Esophagus mucosa (tissue), 1 donor: ENCODE results near the gene L1CAM. TPM values are rescaled to one million over a fixed set of nuclear protein-coding genes. Genes with fewer than 3 reads are reported as not detected.

Source experiments
- ATAC-seq: fragments of 200-7000 bp; cut with Tn5 transposase; one replicate; pipeline ENCODE4 v1.9.1; 2020
- total RNA-seq: library from RNA; stranded (reverse); gene quantifications from one replicate; pipeline ENCODE4 v1.2.4, GENCODE V29; 2023
- donor health status: DM: yes; HTN: yes; CAD: no.

L1CAM gene, protein sequence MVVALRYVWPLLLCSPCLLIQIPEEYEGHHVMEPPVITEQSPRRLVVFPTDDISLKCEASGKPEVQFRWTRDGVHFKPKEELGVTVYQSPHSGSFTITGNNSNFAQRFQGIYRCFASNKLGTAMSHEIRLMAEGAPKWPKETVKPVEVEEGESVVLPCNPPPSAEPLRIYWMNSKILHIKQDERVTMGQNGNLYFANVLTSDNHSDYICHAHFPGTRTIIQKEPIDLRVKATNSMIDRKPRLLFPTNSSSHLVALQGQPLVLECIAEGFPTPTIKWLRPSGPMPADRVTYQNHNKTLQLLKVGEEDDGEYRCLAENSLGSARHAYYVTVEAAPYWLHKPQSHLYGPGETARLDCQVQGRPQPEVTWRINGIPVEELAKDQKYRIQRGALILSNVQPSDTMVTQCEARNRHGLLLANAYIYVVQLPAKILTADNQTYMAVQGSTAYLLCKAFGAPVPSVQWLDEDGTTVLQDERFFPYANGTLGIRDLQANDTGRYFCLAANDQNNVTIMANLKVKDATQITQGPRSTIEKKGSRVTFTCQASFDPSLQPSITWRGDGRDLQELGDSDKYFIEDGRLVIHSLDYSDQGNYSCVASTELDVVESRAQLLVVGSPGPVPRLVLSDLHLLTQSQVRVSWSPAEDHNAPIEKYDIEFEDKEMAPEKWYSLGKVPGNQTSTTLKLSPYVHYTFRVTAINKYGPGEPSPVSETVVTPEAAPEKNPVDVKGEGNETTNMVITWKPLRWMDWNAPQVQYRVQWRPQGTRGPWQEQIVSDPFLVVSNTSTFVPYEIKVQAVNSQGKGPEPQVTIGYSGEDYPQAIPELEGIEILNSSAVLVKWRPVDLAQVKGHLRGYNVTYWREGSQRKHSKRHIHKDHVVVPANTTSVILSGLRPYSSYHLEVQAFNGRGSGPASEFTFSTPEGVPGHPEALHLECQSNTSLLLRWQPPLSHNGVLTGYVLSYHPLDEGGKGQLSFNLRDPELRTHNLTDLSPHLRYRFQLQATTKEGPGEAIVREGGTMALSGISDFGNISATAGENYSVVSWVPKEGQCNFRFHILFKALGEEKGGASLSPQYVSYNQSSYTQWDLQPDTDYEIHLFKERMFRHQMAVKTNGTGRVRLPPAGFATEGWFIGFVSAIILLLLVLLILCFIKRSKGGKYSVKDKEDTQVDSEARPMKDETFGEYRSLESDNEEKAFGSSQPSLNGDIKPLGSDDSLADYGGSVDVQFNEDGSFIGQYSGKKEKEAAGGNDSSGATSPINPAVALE
- 0.80 TPM for total RNA-seq

DNA sequence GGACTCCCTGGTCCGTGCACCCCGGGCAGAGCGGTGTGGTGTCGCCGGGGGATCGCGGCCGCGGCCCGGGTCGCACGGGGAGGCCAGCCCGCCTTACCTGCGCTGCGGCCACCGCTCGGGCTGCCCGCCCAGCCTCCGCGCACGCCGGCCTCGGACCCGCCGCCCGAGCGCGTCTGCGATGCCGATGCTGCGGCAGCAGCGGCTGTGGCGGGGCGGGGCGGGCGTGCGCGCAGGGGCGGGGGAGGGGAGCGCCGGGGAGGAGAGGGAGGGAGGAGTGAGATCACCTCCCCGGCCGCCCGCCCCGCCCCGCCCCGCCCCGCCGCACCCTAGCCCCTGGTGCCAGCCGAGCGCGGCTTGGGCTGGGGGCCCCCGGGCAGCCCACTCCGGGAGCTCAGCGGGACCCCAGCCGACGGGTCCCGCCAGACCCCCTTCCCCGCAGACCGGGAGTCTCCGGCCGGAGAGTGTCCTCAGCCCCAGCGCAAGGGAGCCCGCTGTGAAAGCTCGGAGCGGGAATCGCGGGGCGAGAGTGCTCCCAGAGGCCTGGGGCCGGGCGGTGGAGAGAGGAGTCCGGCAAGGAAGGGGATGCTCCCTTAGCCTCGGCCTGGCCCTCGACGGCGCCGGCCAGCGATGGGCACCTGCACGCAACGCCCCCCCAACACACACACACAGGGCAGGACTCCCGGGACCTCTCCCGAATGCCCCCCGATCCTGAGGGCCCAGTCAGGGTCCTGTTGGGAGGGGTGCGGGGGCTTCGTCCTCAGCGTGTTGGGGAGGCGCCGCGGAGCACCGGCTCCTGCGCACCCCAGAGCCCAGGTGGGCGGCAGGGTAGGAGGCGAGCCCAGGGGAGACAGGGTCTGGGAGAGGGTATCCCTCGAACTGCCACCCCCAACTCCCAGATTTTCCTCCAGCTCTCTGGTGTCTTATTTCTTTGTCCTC lies at the start of gene L1CAM:
Gene L1CAM (minus strand): TSS at position 206 of the 936 bp plus-strand sequence. CDS start 10,337 bp downstream, outside the sequence.
- ATAC-seq, result peak; percentile 44

DNA sequence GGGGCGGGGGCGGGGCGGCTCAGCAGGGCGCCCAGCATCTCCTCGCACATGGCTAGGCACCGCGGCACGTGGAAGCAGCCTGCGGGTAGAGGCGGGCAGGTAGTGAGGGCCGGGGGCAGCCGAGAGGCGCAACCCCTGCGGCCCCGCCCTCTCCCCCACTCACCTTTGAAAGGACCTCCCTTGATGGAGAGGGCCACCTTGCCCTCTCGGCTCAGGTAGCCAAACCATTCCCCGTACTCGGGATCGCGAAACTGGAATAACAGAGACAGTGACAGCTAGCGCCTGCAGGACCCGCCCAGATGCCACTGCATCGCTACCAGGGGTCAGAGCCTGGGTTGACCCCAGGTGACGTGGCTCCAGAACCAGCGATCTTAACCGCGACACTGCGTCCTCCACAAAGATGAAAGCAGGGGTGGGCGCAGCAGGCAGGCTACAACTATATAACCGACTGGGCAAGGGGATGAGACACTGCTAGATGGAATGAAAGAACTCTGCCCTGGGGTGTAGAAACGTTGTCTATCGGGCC lies 49.4 kb upstream of the L1CAM start:
- ATAC-seq, result no peak

DNA sequence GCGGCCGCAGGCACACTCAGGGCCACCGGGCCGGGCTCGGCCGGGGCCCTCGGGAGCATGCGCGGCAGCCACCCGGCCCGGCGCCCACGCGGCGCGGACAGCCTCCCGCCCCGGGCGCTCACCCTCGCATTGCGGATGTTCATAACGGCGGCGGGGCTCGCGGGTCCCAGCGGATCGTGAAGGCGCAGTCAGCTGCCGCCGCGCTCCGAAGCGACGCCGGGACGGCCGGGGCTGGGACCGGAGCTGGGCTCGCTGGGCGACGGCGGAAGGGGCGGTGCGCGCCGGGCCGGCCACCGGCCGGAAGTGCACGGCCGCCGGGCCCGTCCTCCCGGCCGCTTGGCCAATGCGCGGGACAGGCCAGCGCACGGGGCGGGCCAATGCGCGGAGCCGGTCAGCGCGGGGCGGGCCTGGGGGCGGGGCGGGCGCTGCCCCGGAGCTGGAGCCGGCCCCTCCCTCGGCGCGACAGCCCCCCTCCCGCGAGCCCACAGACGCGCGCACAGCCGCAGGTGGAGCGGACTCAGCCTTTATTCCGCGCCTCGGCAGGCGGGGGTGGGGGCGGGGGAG lies 48.9 kb upstream of the L1CAM start, which contains the start of gene NAA10:
Gene NAA10 (minus strand): TSS at position 276 of the 564 bp plus-strand sequence. CDS start 133 bp downstream, at position 143.
- ATAC-seq, result peak; percentile 94

DNA sequence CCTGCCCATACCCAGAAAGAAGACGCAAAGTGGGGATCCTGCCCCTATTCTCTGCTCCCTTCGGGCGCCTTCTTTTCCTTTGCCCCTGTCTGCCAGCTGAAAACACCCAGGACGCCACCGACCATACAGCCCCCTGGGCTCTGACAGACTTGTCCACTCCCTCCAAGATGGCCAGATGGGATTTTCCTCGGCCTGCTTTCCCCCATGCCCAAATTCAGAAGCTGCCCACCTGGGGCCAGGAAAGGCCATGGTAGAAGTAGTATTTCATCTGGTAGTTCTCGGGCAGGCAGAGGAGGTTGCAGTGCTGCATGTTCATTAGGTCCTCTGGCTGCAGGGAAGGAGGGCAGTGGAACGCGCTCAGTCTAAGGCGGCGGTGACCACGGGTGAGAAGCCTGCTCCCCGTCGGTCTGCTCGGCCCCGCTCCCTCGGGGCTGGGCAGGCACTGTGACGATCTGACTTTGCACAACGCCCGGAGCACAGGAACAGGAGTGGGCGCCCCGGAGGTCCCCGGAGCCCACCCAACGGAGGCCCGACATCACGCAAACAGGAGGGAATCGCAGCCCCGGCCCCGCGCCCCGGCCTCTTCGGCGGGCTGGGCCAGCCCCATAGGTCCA lies 48.3 kb upstream of the L1CAM start:
- ATAC-seq, result peak; percentile 3

DNA sequence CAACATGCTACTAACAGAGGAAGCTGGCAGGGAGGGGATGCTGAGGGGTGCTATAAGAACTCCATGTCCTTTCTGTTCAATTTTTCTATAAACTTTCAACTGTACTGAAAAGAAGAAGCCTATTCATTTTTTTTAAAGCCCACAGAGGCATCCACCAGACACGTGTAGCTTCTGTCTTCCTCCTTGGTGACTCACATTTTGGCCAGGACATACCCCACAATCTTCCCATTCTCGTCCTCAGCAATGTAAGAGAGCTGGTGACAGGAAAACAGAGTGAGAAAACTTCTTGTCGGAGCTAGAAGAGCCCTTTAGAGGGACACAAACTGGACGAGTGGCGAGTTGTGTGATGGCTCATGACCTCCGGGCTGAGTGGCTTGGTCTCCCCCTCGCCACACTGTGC lies 47.8 kb upstream of the L1CAM start:
- ATAC-seq, result no peak

DNA sequence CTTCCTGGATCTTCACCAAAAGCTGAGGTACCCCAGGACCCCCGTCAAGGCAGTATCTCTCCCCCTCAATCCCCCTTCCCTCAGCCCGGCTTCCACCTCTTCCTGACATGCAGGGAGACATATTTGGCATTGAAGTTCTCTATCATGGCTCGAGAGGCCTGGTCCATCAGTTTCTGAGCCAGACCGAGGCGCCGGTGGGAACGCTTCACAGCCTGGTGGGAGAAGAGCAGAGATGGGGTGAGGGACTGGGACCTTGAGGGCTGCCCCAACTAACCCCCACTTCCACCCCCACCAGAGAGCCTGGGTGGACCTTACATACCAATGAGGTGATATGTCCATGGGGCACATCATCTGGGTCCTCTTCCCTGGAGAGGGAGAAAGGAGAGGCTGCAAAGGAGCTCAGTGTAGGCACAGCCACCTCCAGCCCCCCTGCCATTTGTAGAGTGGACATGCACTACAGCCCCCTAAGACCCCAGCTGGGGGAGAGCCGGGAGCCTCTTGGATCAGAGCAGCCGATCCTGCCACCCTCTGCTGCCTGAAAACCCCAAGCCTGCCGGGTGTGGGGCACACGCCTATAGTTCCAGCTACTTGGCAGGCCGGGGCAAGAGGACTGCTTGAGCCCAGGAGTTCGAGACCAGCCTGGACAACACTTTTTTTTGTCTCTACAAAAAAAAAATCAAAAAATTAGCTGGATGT lies 46.4 kb upstream of the L1CAM start:
- ATAC-seq, result no peak

DNA sequence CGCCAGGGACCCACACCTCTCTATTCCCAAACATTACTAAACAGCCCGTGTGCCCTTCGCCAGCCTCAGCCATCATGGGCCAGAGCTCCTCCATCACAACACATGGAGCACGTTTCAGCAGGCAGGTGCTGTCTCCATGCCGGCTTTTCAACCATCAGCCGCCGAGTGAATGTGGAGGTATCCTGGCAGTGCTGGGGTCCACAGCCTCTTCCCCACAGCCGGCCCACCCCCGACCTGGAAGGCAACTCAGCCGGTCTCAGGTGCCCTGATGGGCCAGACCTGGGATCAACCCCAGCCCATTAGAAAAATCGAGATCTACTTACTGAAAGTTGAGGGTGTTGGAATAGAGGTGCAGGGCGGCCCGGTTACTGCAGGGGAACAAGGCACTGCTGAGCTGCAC lies 45.8 kb upstream of the L1CAM start:
- no peak for ATAC-seq

DNA sequence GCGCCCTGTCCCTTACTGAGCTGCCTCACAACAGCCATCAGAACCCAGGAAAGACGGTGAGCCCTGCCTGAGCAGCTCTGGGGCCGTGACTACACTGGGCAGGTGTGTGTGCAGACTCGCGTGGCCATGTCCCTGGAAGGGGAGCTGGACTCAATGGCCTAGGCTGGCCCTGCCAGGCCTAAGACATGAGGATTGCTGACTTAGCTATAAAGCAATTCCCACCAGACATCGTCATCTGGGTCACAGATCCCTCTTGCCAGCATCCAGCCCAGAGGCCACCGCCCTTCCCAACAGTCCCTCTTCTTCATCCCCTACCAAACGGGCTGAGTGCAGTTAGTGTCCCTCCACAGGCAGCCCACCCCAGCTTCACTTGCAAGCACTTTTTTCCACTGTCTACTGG lies 45.2 kb upstream of the L1CAM start:
- ATAC-seq, result no peak

DNA sequence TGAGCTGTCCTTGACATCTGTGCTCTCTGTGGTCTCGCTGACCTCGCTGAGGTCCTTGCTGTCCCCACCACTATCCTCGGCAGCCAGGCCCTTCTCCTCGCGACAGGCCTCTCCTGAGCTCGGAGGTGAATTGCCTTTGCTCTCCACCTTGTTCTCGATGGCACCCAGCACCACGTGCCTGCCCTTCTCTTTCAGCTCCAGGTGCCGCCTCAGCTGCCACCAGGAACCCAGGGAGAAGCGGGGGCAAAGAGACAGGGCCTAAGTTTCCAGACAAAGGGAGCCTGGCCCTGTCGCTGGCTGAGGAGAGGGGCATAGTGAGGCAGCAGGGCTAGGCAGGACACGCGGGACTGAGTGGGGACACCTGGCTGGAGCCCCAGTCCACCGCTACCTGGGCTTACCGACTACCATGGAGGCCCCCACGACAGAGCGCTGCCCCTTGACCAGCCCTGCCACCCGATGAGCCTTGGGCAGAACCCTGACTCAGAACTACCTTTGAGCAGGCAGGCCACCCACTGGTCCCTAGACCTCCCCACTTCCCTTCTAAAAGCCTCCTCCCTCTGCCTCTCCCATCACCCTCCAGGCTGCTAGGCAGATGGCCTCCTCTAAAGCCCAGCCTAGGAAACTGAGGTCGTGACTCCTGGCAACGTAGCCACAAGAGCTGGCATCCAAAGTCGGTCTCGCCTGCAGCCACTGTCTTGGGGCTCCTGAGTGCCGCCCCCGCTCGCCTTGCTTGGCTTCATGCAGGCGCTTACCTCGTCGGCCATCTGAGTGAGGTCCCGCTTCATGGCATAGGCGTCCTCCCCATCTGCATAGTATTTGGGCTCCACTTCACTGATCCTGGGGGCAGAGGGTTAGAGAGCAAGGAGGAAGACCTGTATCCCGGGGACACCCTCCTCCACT lies 44.3 kb upstream of the L1CAM start:
- ATAC-seq, result no peak

DNA sequence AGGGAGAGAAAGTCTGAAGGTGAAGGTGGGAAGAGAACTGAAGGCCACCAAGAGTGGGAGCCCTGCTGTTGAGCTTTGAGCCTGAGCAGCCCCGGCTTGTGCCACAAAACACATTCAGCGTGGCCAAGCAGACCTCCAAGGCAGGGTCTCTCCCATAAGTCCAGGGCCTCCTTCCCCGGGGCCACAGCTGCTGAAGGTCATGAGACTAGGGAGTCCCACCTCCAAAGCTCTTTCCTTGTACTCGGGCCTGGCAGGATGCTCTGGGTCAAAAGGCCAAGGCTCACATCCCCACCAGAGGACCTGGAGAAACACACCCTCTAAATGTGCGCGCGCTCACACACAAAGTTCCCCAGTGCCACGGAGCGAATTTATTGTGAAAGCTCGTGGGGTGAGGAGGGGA lies 43.6 kb upstream of the L1CAM start:
- no peak for ATAC-seq

DNA sequence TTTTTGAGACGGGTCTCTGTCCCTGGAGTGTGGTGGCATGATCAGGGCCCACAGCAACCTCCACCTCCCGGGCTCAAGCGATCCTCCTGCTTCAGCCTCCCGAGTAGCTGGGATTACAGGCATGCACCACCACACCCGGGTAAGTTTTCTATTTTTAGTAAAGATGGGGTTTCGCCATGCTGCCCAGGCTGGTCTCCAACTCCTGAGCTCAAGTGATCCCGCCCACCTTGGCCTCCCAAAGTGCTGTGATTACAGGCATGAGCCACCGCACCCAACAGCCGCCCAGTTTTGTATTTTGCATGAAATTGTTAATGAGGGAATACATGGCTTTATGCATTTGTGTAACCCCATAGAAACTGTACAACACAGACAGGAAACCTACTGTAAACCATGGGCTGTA lies 42.9 kb upstream of the L1CAM start:
- ATAC-seq, result no peak

DNA sequence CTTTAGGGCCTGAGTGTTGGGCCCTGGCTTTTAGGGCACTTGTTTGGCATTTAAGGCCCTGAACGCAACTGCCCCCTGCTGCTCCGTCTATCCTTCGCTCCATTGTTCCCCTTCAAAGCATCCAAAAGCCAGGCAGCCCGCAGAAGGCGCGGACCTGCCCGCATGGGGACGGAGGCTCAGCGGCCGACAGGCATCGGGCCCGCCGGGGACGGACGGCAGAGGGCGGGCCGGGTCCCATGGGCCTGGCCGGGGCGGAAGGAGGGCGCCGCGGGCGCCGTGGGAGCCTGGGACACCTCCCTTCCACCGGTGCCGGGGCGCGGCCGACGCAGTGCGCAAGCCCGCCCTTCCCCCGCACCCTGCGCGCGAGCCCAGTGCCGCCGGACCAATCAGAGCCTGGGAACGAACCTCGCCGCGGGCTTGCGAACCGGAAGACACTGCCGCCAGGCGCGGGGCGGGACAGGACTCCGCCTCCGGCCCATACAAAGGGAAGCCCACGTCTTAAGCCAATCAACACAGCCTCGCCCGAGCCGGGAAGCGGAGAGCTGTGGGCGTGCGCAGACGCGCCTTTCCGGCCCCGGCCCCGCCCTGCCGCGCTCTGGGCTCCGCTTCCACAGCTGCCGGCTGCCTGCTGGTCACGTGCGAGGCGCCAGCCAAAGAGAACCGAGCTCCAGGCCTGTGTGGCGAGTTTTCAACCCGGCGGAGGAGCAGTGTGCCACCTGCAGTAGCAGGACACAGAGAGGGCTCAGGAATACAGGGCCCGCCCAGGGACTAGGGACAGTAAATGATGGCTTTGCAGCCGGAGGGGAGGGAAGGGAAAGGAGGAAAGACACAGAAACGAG lies 42.2 kb upstream of the L1CAM start:
- peak; percentile 92 for ATAC-seq

DNA sequence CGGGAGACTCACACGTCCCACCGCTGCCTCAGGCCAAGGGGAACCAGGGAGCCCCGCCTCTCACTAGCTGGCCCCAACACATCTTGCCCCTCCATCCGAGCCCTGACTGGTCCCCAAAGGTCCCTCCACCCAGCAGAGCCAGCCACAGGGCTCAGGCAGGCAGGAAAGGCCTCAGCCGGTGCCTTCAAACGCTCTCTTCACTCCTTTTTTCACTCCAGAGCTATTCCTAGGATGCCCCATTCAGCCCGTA lies 41.6 kb upstream of the L1CAM start:
- ATAC-seq, result peak; percentile 6

DNA sequence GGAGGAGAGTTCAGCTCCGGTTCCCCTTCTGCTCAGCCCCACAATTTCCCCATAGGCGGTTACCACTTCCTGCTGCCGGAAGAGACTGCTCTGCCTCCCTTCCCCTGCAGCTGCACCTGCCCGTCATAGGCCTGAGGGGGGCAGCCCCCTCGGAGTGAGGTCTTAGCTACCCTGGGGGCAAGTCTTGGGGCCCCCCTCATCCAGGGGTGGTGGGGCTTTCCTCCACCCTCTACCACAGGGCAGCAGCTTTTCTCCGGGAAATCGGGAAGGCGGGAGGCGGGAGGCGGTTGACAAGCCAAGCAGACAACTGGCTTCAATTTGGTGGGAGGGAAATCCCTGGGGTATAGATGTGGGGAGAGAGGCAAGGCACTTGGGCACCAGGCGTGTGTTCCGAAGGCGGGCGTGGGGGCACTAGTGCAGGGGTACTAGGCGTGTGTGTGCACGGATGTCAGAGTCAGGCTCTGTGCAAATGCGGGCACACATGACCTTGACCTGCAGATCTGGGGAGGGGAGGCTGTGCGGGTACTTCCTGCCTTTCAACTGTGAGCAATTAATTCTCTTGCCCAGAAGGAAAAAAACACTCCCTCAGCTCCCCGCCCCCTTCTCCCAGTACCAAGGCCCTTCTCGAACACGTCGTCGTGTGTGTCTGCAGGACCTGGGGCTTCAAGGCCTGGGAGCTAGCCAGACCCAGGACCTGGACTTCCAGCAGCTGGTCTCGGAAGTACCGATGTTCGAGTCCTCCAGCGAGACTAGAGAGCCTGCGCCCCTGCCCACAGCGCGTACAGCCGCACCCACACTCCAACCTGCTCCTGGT lies 41.1 kb upstream of the L1CAM start:
- ATAC-seq, result peak; percentile 17

DNA sequence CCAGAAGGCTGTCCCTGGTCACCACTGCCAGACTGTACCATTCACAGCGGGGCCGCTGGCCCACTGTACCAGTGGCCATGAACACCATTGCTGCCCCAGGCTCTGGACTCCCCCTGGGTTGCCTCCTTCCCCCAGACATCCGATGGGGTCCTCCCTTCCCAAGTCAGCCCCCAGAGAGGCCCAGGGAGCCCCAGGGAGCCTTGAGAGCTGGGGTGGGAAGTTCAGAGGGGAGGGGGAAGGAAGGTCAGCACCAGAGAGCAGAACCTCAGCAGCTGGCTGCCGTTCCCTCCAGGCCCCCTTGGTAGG lies 40.5 kb upstream of the L1CAM start:
- no peak for ATAC-seq

DNA sequence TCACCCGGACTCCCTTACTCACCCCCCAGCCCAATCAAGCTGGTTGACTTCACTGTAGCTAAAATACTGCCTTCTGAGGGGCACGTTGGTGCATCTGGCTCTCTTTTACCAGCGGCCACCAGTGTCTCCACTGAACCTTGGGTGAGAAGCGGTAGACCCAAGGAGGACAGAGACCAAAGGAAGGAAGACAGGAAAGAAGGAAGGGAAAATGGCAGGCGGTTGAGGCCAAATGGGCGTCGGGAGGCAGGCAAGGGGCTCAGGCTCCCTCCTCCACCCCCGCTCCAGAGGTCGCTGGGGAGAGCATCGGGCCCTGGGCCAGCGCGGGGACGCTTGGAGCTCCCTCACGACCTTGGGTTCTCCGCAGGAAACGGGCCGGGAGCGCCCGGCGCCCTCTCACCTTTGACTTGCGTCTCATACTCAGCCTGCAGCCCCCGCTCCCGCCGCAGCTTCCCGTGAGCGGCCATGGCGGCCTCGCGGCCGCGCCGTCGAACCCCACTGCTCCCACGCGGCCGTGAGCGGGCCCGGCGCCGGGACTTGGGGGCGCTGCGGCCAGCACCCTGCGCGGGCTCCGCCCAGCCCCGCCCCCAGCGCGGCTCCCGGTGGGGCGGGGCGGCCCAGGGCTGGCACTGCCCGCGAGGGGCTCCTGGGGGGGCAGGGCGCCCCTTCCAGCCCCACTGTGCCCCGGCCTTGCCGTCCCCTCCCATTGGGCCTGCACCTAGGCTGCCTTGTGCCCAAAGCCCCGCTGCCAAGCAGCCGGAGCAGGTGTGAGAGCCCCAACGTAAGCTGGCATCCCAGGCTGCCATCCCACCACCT lies 40.0 kb upstream of the L1CAM start, which contains the start of gene ARHGAP4:
Gene ARHGAP4 (minus strand): TSS at position 526 of the 813 bp plus-strand sequence. CDS start 62 bp downstream, at position 464.
- no peak for ATAC-seq
